ENCODE measurements around the gene IL17RC. TPM values are rescaled to one million over a fixed set of nuclear protein-coding genes. Genes with fewer than 3 reads are reported as not detected.
"Not testable (repeated sequence)": the region's sequence is repeated elsewhere in the genome, so short reads cannot be mapped to it uniquely, and the experiment has no call there.

IL17RC gene
- total RNA-seq, 1 donor from 2014 or later, result 21.1 TPM

GRCh38 chr3:9897408-9898372 is 19.2 kb upstream of the IL17RC start:
- FAIRE-seq, result no peak
- H3K4me3 ChIP-seq (ENCODE audit: low read depth, low read length), result no peak overlapping the region
- DNase-seq (ENCODE audit: low read depth), result peak; percentile 96

DNA sequence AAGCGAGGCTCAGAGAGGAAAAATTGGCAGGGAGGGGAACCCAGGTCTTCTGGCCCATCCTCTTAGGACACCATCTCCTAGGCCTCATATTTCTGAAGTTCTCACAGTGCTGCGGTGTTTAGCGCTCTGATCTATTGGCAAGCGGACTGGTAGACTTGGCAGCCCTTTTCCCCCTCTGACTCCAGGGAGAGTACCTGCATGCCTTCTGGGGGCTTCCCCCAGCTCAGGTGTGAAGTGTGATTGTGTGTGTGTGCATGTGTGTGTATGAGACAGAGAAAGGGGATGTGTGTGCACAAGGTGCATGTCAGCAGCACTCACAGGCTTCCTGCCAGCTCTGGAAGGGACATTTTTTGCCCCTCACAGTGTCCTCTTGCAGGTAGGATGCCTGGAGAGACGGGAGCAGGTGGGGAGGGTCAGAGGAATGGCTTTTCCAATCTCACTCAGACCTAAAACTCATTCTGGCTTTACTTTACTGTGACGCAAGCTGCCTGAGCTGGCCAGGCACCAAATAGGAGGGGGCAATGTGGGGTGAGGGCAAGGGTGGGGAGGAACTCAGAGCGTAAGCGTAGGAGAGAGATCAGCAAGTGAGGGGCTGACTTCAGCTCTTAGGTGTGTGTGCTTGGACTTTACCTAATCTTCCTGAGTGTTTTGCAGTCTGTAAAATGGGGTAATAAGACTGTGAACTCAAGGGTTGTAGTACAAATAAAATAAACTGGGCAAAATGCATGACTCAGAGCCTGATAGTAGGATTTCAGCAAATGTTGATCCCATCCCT is 18.2 kb upstream of the IL17RC start:
- TF ChIP-seq, protein P1, sequence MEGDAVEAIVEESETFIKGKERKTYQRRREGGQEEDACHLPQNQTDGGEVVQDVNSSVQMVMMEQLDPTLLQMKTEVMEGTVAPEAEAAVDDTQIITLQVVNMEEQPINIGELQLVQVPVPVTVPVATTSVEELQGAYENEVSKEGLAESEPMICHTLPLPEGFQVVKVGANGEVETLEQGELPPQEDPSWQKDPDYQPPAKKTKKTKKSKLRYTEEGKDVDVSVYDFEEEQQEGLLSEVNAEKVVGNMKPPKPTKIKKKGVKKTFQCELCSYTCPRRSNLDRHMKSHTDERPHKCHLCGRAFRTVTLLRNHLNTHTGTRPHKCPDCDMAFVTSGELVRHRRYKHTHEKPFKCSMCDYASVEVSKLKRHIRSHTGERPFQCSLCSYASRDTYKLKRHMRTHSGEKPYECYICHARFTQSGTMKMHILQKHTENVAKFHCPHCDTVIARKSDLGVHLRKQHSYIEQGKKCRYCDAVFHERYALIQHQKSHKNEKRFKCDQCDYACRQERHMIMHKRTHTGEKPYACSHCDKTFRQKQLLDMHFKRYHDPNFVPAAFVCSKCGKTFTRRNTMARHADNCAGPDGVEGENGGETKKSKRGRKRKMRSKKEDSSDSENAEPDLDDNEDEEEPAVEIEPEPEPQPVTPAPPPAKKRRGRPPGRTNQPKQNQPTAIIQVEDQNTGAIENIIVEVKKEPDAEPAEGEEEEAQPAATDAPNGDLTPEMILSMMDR (IDR thresholded peaks at IDR 0.05; ENCODE audit: insufficient read depth, low read length, severe bottlenecking), result no peak
- Histone ChIP-seq H3K27me3 (ENCODE audit: control insufficient read depth, insufficient read depth, low read length) (no peaks in the 10 kb centered on the region), H3K4me3 (ENCODE audit: low read depth, low read length) (no peak overlapping the region), H3K36me3 (ENCODE audit: control insufficient read depth, insufficient read depth, low read length) (no peaks in the 10 kb centered on the region)
- FAIRE-seq (no peak), DNase-seq (ENCODE audit: low read depth) (peak; percentile 50)

More at GRCh38 chr3:9897408-9898372, 19.2 kb upstream of the IL17RC start:
- Histone ChIP-seq H3K36me3 (ENCODE audit: control insufficient read depth, insufficient read depth, low read length) (peaks cover 4% of the 10 kb centered on the region), H3K27me3 (ENCODE audit: control insufficient read depth, insufficient read depth, low read length) (no peaks in the 10 kb centered on the region)
- TF ChIP-seq, protein P1 (IDR thresholded peaks at IDR 0.05; ENCODE audit: insufficient read depth, low read length, severe bottlenecking), result no peak

DNA sequence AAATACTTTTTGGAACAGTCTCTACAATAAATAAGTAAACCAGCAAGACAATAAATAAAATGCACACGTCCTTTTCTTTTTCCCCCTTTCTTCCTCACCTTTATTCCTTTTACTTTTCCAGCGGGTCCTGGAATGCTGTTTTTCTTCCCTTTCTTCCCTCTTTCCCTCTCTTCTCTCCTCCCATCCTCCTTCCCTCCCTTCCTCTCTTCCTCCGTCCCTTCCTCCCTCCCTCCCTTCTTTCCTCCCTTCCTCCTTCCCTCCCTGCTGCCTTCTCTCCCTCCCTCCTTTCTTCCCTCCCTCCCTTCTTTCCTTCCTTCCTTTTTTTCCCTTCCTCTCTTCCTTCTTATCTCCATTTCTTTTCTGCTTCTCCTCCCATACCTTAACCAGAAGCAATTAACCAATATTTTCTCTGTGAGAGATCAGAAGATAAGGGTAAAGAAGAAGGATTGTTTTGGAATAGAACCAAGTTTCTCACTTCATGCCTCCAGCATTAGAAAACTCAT is 17.6 kb upstream of the IL17RC start:
- Histone ChIP-seq H3K36me3 (ENCODE audit: control insufficient read depth, insufficient read depth, low read length) (no peaks in the 10 kb centered on the region), H3K4me3 (ENCODE audit: low read depth, low read length) (no peak overlapping the region), H3K27me3 (ENCODE audit: control insufficient read depth, insufficient read depth, low read length) (no peaks in the 10 kb centered on the region)
- DNase-seq (ENCODE audit: low read depth) (no peak), FAIRE-seq (no peak)
- TF ChIP-seq, protein P1 (IDR thresholded peaks at IDR 0.05; ENCODE audit: insufficient read depth, low read length, severe bottlenecking), result no peak

DNA sequence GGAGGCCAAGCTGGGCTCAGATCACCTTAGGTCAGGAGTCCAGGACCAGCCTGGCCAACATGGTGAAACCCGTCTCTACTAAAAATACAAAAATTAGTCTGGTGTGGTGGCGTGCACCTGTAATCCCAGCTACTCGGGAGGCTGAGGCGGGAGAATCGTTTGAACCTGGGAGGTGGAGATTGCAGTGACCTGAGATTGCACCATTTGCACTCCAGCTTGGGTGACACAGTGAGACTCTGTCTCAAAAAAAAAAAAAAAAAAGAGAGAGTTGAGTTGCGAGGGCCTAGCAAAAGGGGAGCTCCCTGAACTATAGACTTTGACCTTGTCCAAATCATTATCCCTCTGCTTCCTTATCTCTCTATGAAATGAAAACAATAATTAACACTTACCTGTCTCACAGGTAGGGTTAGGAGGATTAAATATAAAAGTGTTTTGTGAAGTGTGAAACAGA is 15.9 kb upstream of the IL17RC start:
- H3K36me3 ChIP-seq (ENCODE audit: control insufficient read depth, insufficient read depth, low read length); FAIRE-seq; H3K27me3 ChIP-seq (ENCODE audit: control insufficient read depth, insufficient read depth, low read length); H3K4me3 ChIP-seq (ENCODE audit: low read depth, low read length); DNase-seq (ENCODE audit: low read depth): not testable (repeated sequence)

GRCh38 chr3:9901967-9902366 is 14.9 kb upstream of the IL17RC start:
- Histone ChIP-seq H3K27me3 (ENCODE audit: control insufficient read depth, insufficient read depth, low read length) (no peaks in the 10 kb centered on the region), H3K36me3 (ENCODE audit: control insufficient read depth, insufficient read depth, low read length) (peaks cover 8% of the 10 kb centered on the region), H3K4me3 (ENCODE audit: low read depth, low read length) (no peak overlapping the region)
- TF ChIP-seq, protein P1 (IDR thresholded peaks at IDR 0.05; ENCODE audit: insufficient read depth, low read length, severe bottlenecking), result no peak
- FAIRE-seq, result no peak
- DNase-seq (ENCODE audit: low read depth), result no peak
